HL-60 (cell line): Measurements from ENCODE around the gene IGFBP7.

Source experiments
- DNase-seq, 2 experiments: peaks; one replicate each; pipeline ENCODE4 v3.0.0-alpha.2; 2010 to 2020; ENCODE audit warnings: low read depth in 1 of 2, low spot score in 1 of 2
- H3K27ac ChIP-seq: fragments of 250-450 bp; sonication (Bioruptor Pico); replicated peaks from 2 replicates; pipeline ENCODE4 v1.5.1; 2020; ENCODE audit warnings: mild to moderate bottlenecking, moderate library complexity
- H3K27me3 ChIP-seq: fragments of 250-450 bp; sonication (Bioruptor Pico); 2 replicates; pipeline ENCODE4 v1.5.1; 2021; ENCODE audit warnings: mild to moderate bottlenecking, moderate library complexity; ENCODE audit not compliant: insufficient read depth, poor library complexity, severe bottlenecking
- H3K4me3 ChIP-seq: replicated peaks from 2 replicates; pipeline ENCODE4 v1.5.1; 2011; ENCODE audit warnings: mild to moderate bottlenecking, control low read depth, low read length; ENCODE audit not compliant: insufficient read depth
- GABPA ChIP-seq: IDR thresholded peaks from 2 replicates; pipeline ENCODE4 v1.6.1; 2012; ENCODE audit warnings: low read depth
- POLR2AphosphoS5 ChIP-seq: IDR thresholded peaks from 2 replicates; pipeline ENCODE4 v1.6.1; 2012; ENCODE audit warnings: low read depth
- REST ChIP-seq: IDR thresholded peaks from 2 replicates; pipeline ENCODE4 v1.6.1; 2012; ENCODE audit warnings: low read depth; ENCODE audit not compliant: insufficient replicate concordance
- SPI1 ChIP-seq: IDR thresholded peaks from 2 replicates; pipeline ENCODE4 v1.6.1; 2012; ENCODE audit warnings: low read depth, mild to moderate bottlenecking, borderline replicate concordance
- TF ChIP-seq, protein P1 (sequence below): IDR thresholded peaks from one replicate; pipeline ENCODE4 v1.5.1; 2011; ENCODE audit warnings: low read length, control low read depth, inconsistent platforms; ENCODE audit not compliant: insufficient read depth

Gene IGFBP7

GRCh38 chr4:57065730-57066482 lies 44.3 kb downstream of the IGFBP7 start:
- TF ChIP-seq, protein P1, sequence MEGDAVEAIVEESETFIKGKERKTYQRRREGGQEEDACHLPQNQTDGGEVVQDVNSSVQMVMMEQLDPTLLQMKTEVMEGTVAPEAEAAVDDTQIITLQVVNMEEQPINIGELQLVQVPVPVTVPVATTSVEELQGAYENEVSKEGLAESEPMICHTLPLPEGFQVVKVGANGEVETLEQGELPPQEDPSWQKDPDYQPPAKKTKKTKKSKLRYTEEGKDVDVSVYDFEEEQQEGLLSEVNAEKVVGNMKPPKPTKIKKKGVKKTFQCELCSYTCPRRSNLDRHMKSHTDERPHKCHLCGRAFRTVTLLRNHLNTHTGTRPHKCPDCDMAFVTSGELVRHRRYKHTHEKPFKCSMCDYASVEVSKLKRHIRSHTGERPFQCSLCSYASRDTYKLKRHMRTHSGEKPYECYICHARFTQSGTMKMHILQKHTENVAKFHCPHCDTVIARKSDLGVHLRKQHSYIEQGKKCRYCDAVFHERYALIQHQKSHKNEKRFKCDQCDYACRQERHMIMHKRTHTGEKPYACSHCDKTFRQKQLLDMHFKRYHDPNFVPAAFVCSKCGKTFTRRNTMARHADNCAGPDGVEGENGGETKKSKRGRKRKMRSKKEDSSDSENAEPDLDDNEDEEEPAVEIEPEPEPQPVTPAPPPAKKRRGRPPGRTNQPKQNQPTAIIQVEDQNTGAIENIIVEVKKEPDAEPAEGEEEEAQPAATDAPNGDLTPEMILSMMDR = no peak
- TF ChIP-seq GABPA (no peak), REST (no peak), SPI1 (no peak), POLR2AphosphoS5 (no peak)
- H3K4me3 ChIP-seq = no peak overlapping the region
- DNase-seq = no peak
- H3K27ac ChIP-seq = no peak overlapping the region
- H3K27me3 ChIP-seq = no peaks in the 10 kb centered on the region

- H3K4me3 ChIP-seq = no peak overlapping the region
- TF ChIP-seq REST = no peak
- TF ChIP-seq SPI1 = no peak
- no peak for TF ChIP-seq POLR2AphosphoS5
- DNase-seq = no peak
- no peak overlapping the region for H3K27ac ChIP-seq
- no peaks in the 10 kb centered on the region for H3K27me3 ChIP-seq
Measured at GRCh38 chr4:57064811-57065711, 45.1 kb downstream of the IGFBP7 start.

- Histone ChIP-seq H3K27ac (no peak overlapping the region), H3K27me3 (no peaks in the 10 kb centered on the region), H3K4me3 (no peak overlapping the region)
- no peak for DNase-seq
- no peak for TF ChIP-seq REST
Measured at GRCh38 chr4:57064120-57064519, 46.1 kb downstream of the IGFBP7 start.

- H3K27ac ChIP-seq = no peak overlapping the region
- TF ChIP-seq GABPA = no peak
- no peak for TF ChIP-seq SPI1
- no peak for TF ChIP-seq POLR2AphosphoS5
- TF ChIP-seq, protein P1 = no peak
- TF ChIP-seq REST = no peak
- no peak overlapping the region for H3K4me3 ChIP-seq
- DNase-seq = no peak
- H3K27me3 ChIP-seq = no peaks in the 10 kb centered on the region
Measured at GRCh38 chr4:57063518-57063917, 46.7 kb downstream of the IGFBP7 start.
